Spleen (tissue), 11 donors: ENCODE results near the gene CCL16. TPM values are rescaled to one million over a fixed set of nuclear protein-coding genes. Genes with fewer than 3 reads are reported as not detected.

Experiments used
- DNase-seq: peaks from one replicate; pipeline ENCODE4 v3.0.0-alpha.2; 2020
- H3K27ac ChIP-seq, 8 donors: fragments of 200-600 bp; sonication (generic) in 7 of 8; 1 replicate in 4 of 8; 2 replicates in 4 of 8; pipeline versions ENCODE4 v1.5.0 to v1.8.0; 2016 to 2021; ENCODE audit warnings: inconsistent platforms in 4 of 8, mild to moderate bottlenecking in 4 of 8, moderate library complexity in 1 of 8
- H3K27me3 ChIP-seq, 7 donors: fragments of 200-600 bp; sonication (generic) in 6 of 7; replicated peaks in 1 of 7; 1 replicate in 4 of 7; 2 replicates in 3 of 7; pipeline versions ENCODE4 v1.5.0 to v1.8.0; 2016 to 2021; ENCODE audit warnings: inconsistent platforms in 3 of 7, mild to moderate bottlenecking in 1 of 7
- H3K36me3 ChIP-seq, 6 donors: fragments of 200-600 bp; sonication (generic) in 5 of 6; 1 replicate in 4 of 6; 2 replicates in 2 of 6; pipeline versions ENCODE4 v1.5.0 to v1.8.0; 2016 to 2021; ENCODE audit warnings: inconsistent platforms in 2 of 6
- H3K4me1 ChIP-seq, 6 donors: fragments of 200-600 bp; sonication (generic) in 5 of 6; 1 replicate in 3 of 6; 2 replicates in 3 of 6; pipeline versions ENCODE4 v1.5.0 to v1.8.0; 2016 to 2021; ENCODE audit warnings: inconsistent platforms in 3 of 6
- H3K4me3 ChIP-seq, 8 donors: fragments of 200-600 bp; sonication (generic) in 7 of 8; 1 replicate in 4 of 8; 2 replicates in 4 of 8; pipeline versions ENCODE4 v1.5.0 to v1.8.0; 2016 to 2021; ENCODE audit warnings: inconsistent platforms in 4 of 8, mild to moderate bottlenecking in 4 of 8, moderate library complexity in 2 of 8
- H3K9me3 ChIP-seq, 8 donors: fragments of 200-600 bp; sonication (generic) in 7 of 8; 1 replicate in 4 of 8; 2 replicates in 4 of 8; pipeline versions ENCODE4 v1.5.0 to v1.8.0; 2016 to 2021; ENCODE audit warnings: inconsistent platforms in 4 of 8
- POLR2A ChIP-seq, 3 donors: fragments of 450-650 bp; IDR thresholded peaks; one replicate each; pipeline ENCODE4 v1.5.1; 2017; ENCODE audit warnings: antibody characterized with exemption in 3 of 3, mild to moderate bottlenecking in 1 of 3
- POLR2AphosphoS5 ChIP-seq, 3 donors: sonication (generic); formaldehyde crosslinking; IDR thresholded peaks; one replicate each; pipeline ENCODE4 v1.5.1; 2017; ENCODE audit warnings: antibody characterized with exemption in 3 of 3
- WGBS, 5 donors: extraction: QIAGEN DNeasy Blood & Tissue Kit in 3 of 5; methylation state at CpG; one replicate each; pipeline versions ENCODE4 v1.1.5 to v1.1.7; 2013 to 2018; 5-methylcytosine and 5-hydroxymethylcytosine counted together
- intact Hi-C: fragments of 100-400 bp; cut with DNase I; formaldehyde crosslinking; loops from one replicate; pipeline ENCODE4 v1.15.0; 2023; ENCODE audit warnings: low total_unique reads
- polyA plus RNA-seq, 3 donors: library from polyadenylated mRNA; stranded (reverse); fragments of 200-250 nt; gene quantifications; one replicate each; pipeline ENCODE4 v1.2.1, GENCODE V29; 2013
- total RNA-seq, 7 donors: library from RNA; depleted of rRNA in 3 of 7; stranded (reverse); fragments of >200 nt in 3 of 7; fragmentation: NEBNext Ultra II Directional in 4 of 7; extraction: Animal tissue kit (Norgen Biotek cat#: 25700) in 4 of 7; gene quantifications; one replicate each; pipeline versions ENCODE4 v1.1.0 to v1.2.1, GENCODE V29; 2016 to 2021
- TF ChIP-seq, protein P1 (sequence below), 11 experiments: fragments of 200-600 bp in 7 of 11; fragments of 450-650 bp in 4 of 11; sonication (generic) in 4 of 11; IDR thresholded peaks in 8 of 11; conservative IDR thresholded peaks in 3 of 11; 1 replicate in 7 of 11; 2 replicates in 4 of 11; pipeline versions ENCODE4 v1.4.0 to v1.8.0; 2016 to 2021; ENCODE audit warnings: antibody characterized with exemption in 11 of 11, inconsistent platforms in 4 of 11, mild to moderate bottlenecking in 1 of 11
- donor health status: healthy with polysubstance abuse.
- donor health status: DM: no; HTN: no; CAD: no; lungs with moderate emphysema.
- donor health status: DM: no; HTN: no; CAD: no.
- donor health status: Bipolar disorder and iron deficiency.
- donor health status: healthy.
- donor health status: DM: no; HTN: no; CAD: no.
- donor health status: DM: yes; HTN: yes; CAD: no.

Gene CCL16
- total and polyA plus RNA-seq, 10 donors = 0.27 to 8.4 (median 1.7) TPM

DNA sequence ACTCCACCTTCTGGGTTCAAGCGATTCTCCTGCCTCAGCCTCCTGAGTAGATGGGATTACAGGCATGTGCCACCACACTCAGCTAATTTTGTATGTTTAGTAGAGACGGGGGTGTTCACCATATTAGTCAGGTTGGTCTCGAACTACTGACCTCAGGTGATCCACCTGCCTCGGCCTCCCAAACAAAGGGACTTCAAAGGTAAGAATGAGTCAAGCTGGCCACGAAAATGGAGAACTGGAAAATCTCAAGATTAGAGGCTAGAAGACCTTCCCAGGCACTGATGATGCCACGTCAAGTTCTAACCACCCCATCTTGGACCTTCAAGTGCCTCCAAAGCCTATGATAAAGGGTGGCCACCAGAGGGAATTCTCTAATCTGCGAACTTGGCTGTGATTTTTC, 21.3 kb upstream of the CCL16 start:
- Histone ChIP-seq H3K27ac (no peak overlapping the region), H3K4me3 (no peak overlapping the region), H3K4me1 (peaks cover 3 to 26% (median 16%) of the 10 kb centered on the region in 6 donors), H3K36me3 (no peaks in the 10 kb centered on the region), H3K27me3 (no peaks in the 10 kb centered on the region), H3K9me3 (no peaks in the 10 kb centered on the region)
- DNase-seq = no peak
- 73 to 86% (median 82%) methylated on average over 7 of the region's 7 CpGs for WGBS, 5 donors
- TF ChIP-seq, protein P1, sequence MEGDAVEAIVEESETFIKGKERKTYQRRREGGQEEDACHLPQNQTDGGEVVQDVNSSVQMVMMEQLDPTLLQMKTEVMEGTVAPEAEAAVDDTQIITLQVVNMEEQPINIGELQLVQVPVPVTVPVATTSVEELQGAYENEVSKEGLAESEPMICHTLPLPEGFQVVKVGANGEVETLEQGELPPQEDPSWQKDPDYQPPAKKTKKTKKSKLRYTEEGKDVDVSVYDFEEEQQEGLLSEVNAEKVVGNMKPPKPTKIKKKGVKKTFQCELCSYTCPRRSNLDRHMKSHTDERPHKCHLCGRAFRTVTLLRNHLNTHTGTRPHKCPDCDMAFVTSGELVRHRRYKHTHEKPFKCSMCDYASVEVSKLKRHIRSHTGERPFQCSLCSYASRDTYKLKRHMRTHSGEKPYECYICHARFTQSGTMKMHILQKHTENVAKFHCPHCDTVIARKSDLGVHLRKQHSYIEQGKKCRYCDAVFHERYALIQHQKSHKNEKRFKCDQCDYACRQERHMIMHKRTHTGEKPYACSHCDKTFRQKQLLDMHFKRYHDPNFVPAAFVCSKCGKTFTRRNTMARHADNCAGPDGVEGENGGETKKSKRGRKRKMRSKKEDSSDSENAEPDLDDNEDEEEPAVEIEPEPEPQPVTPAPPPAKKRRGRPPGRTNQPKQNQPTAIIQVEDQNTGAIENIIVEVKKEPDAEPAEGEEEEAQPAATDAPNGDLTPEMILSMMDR (IDR thresholded peaks at IDR 0.05 in 8 of 11, conservative IDR thresholded peaks at IDR 0.05 in 3 of 11) = no peak
- no peak for TF ChIP-seq POLR2A (IDR thresholded peaks at IDR 0.05)
- no peak for TF ChIP-seq POLR2AphosphoS5 (IDR thresholded peaks at IDR 0.05)
- intact Hi-C loops = no loop called here

DNA sequence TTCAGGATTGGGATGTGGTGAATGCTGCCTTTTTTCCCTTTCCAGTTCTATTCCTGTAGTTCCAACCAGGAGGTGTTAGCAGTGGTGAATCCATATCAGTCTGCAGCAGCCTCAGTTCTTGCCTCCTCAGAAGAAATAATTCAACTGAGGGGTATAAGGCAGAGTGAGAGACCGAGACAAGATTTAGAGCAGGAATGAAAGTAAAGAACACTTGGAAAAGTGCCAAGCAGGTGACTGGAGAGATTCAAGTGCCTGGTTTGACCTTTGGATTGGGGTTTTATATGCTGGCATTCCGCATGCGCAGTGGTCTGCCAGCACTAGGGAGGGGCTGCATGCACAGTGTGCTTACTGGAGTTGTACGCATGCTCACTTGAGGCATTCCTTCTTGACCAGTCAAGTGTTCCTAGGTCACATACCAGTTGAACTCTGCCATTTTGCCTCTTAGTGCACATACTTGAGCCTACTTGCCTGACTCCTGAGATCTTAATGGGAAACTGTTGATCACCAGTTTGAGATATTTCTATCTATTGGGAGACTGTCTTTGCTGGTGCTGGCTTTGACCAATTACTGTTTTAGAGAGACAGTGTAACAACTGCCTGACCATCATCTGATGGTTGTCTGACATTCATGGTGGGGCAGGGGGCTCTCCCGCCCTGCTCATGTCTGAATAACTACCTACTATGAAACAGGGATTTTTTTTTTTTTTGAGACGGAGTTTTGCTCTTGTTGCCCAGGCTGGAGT, 20.7 kb upstream of the CCL16 start:
- no peaks in the 10 kb centered on the region for H3K9me3 ChIP-seq
- no peaks in the 10 kb centered on the region for H3K27me3 ChIP-seq
- no peaks in the 10 kb centered on the region for H3K36me3 ChIP-seq
- 69 to 82% (median 79%) methylated on average over 6 of the region's 6 CpGs for WGBS, 5 donors
- intact Hi-C loops = no loop called here
- no peak for DNase-seq
- no peak overlapping the region for H3K4me3 ChIP-seq
- peaks cover 3 to 26% (median 16%) of the 10 kb centered on the region in 6 donors for H3K4me1 ChIP-seq
- TF ChIP-seq POLR2AphosphoS5 (IDR thresholded peaks at IDR 0.05) = peak in 1 of 3 donors; percentile 29
- TF ChIP-seq, protein P1 (IDR thresholded peaks at IDR 0.05 in 8 of 11, conservative IDR thresholded peaks at IDR 0.05 in 3 of 11) = no peak
- H3K27ac ChIP-seq = peak overlapping the region in 2 of 8 donors; percentile 9 to 28

DNA sequence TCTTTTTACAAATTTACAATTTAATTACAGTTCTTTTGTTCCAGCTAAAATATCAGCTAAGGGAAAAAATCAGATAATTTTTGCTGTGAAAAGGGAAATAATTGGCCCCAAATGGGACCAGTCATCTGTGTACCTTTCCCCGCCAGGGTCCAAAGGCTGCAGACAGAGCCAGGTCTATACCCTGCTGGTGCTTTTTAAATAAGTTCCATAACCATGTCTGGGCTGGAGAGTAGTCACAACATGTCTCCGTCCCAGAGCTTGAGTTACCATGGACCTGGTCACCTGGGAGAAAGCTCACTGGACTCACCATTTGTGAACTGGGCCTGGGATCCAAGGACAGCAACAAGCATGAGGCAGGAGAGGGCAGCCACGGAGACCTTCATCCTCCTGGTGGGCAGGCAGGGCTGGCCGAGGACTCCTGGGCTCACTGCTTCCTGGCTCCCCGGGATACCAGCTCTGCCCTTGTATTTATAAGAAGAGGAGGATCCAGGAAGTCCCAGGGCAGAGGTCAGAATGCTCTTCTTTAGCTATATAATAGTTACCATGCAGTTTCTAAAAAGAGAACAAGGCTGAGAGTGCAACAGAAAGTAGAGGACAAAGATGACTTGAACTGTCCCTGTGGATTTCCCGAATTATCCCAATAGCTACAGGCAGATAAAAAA, 19.9 kb upstream of the CCL16 start, which contains the start of gene CCL15:
CCL15 (minus strand) TSS at position 444 of the 662 bp plus-strand sequence; CDS start at position 383, 61 bp downstream.
- H3K27ac ChIP-seq = peak within 1 kb of the TSS in 2 of 8 donors; percentile 9 to 28
- no peaks in the 10 kb centered on the region for H3K9me3 ChIP-seq
- intact Hi-C loops = no loop called here
- peaks cover 3 to 32% (median 18%) of the 10 kb centered on the region in 6 donors for H3K4me1 ChIP-seq
- no peak within 1 kb of the TSS for H3K4me3 ChIP-seq
- no peaks in the 10 kb centered on the region for H3K36me3 ChIP-seq
- TF ChIP-seq POLR2AphosphoS5 (IDR thresholded peaks at IDR 0.05) (no peak), POLR2A (IDR thresholded peaks at IDR 0.05) (no peak)
- TF ChIP-seq, protein P1 (IDR thresholded peaks at IDR 0.05 in 8 of 11, conservative IDR thresholded peaks at IDR 0.05 in 3 of 11) = no peak
- no peak for DNase-seq
- 65 to 80% (median 71%) methylated on average over 6 of the region's 6 CpGs for WGBS, 5 donors
- no peaks in the 10 kb centered on the region for H3K27me3 ChIP-seq

DNA sequence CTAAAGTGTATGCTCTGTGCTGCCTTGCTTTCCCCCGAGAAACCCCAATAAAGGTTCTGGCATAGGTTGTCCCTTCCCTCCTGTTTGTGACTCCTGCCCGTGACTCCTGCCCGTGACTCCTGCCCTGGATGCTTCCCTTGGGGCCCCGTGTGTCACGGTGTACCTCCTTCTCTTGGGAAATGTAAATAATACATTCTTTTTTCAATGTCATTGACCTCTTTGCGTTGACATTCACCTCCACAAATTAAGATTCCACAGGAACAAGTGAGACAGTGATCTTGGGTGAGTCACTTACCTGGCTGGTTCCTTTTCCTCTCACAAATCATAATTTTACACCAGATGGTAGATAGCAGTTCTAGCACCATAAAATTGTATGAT, 19.4 kb upstream of the CCL16 start:
- 76 to 84% (median 82%) methylated on average over 6 of the region's 6 CpGs for WGBS, 5 donors
- TF ChIP-seq POLR2A (IDR thresholded peaks at IDR 0.05) = no peak
- TF ChIP-seq, protein P1 (IDR thresholded peaks at IDR 0.05 in 8 of 11, conservative IDR thresholded peaks at IDR 0.05 in 3 of 11) = no peak
- no peak for TF ChIP-seq POLR2AphosphoS5 (IDR thresholded peaks at IDR 0.05)
- no peak for DNase-seq
- H3K4me3 ChIP-seq = no peak overlapping the region
- H3K4me1 ChIP-seq = peaks cover 3 to 36% (median 18%) of the 10 kb centered on the region in 6 donors
- intact Hi-C loops = no loop called here
- H3K9me3 ChIP-seq = no peaks in the 10 kb centered on the region
- no peaks in the 10 kb centered on the region for H3K36me3 ChIP-seq
- H3K27me3 ChIP-seq = no peaks in the 10 kb centered on the region
- H3K27ac ChIP-seq = no peak overlapping the region
